Smooth muscle cell of bladder (primary cell): Measurements from ENCODE around the gene TM9SF1. TPM values are rescaled to one million over a fixed set of nuclear protein-coding genes. Genes with fewer than 3 reads are reported as not detected.

Experiments used
- total RNA-seq: library from RNA; depleted of rRNA; stranded (reverse); fragments of >200 nt; gene quantifications from 2 replicates; pipeline ENCODE4 v1.2.3, GENCODE V29; 2014

The TM9SF1 gene
- total RNA-seq, 1 donor from 2014 or later: 50.9 TPM

Other genes starting within 250 kb of the TM9SF1 start
- gene DHRS4, start 241.7 kb downstream of the TM9SF1 start, total RNA-seq: 49.8 and 69.3 TPM in 2 replicates
- gene DHRS4L2, start 206.5 kb downstream of the TM9SF1 start, total RNA-seq: 13.9 and 16.8 TPM in 2 replicates
- under 0.01 TPM in 2 replicates for gene CARMIL3, start 143.4 kb downstream of the TM9SF1 start, total RNA-seq
- gene CPNE6, start 123.9 kb downstream of the TM9SF1 start, total RNA-seq: not detected in 2 replicates
- gene PCK2, start 101.1 kb downstream of the TM9SF1 start, total RNA-seq: 20.1 and 38.3 TPM in 2 replicates
- gene DCAF11, start 80.7 kb downstream of the TM9SF1 start, total RNA-seq: 50.9 and 53.0 TPM in 2 replicates
- gene NRL, start 80.5 kb downstream of the TM9SF1 start, total RNA-seq: 0.28 and 0.46 TPM in 2 replicates
- under 0.01 TPM in 1 of 2 replicates, not detected in the other for gene FITM1, start 64.8 kb downstream of the TM9SF1 start, total RNA-seq
- gene PSME1, start 59.2 kb downstream of the TM9SF1 start, total RNA-seq: 104 and 134 TPM in 2 replicates
- gene EMC9, start 53.9 kb downstream of the TM9SF1 start, total RNA-seq: 17.4 and 17.8 TPM in 2 replicates
- 83.8 and 104 TPM in 2 replicates for gene PSME2, start 48.8 kb downstream of the TM9SF1 start, total RNA-seq
- 25.0 and 32.0 TPM in 2 replicates for gene RNF31, start 47.9 kb downstream of the TM9SF1 start, total RNA-seq
- 65.7 and 69.2 TPM in 2 replicates for gene IRF9, start 34.2 kb downstream of the TM9SF1 start, total RNA-seq
- 0.85 and 1.2 TPM in 2 replicates for gene REC8, start 23.4 kb downstream of the TM9SF1 start, total RNA-seq
- 27.4 and 27.8 TPM in 2 replicates for gene IPO4, start 6.6 kb downstream of the TM9SF1 start, total RNA-seq
- gene TSSK4, start 10.3 kb upstream of the TM9SF1 start, total RNA-seq: 0.14 and 0.28 TPM in 2 replicates
- 19.7 and 20.3 TPM in 2 replicates for gene CHMP4A, start 18.0 kb upstream of the TM9SF1 start, total RNA-seq
- 16.2 and 17.7 TPM in 2 replicates for gene MDP1, start 20.6 kb upstream of the TM9SF1 start, total RNA-seq
- 226 and 239 TPM in 2 replicates for gene NEDD8, start 36.9 kb upstream of the TM9SF1 start, total RNA-seq
- 123 and 126 TPM in 2 replicates for gene GMPR2, start 37.5 kb upstream of the TM9SF1 start, total RNA-seq
- gene TINF2, start 47.2 kb upstream of the TM9SF1 start, total RNA-seq: 37.0 and 42.7 TPM in 2 replicates
- gene TGM1, start 67.7 kb upstream of the TM9SF1 start, total RNA-seq: 0.71 and 1.6 TPM in 2 replicates
- gene RABGGTA, start 76.2 kb upstream of the TM9SF1 start, total RNA-seq: 16.6 and 20.1 TPM in 2 replicates
- gene DHRS1, start 104.3 kb upstream of the TM9SF1 start, total RNA-seq: 7.2 and 10.5 TPM in 2 replicates
- 14.2 and 17.1 TPM in 2 replicates for gene NOP9, start 104.4 kb upstream of the TM9SF1 start, total RNA-seq
- gene CIDEB, start 112.5 kb upstream of the TM9SF1 start, total RNA-seq: 1.00 and 1.8 TPM in 2 replicates
- 1.6 and 2.7 TPM in 2 replicates for gene LTB4R2, start 114.7 kb upstream of the TM9SF1 start, total RNA-seq
- gene LTB4R, start 116.1 kb upstream of the TM9SF1 start, total RNA-seq: 0.71 and 1.9 TPM in 2 replicates
- 3.4 and 5.3 TPM in 2 replicates for gene ADCY4, start 139.6 kb upstream of the TM9SF1 start, total RNA-seq
- 2.5 and 2.8 TPM in 2 replicates for gene RIPK3, start 144.6 kb upstream of the TM9SF1 start, total RNA-seq
- 48.2 and 66.7 TPM in 2 replicates for gene NFATC4, start 172.7 kb upstream of the TM9SF1 start, total RNA-seq
- gene NYNRIN, start 203.6 kb upstream of the TM9SF1 start, total RNA-seq: 6.4 and 10.2 TPM in 2 replicates
- 3.3 and 3.4 TPM in 2 replicates for gene CBLN3, start 234.2 kb upstream of the TM9SF1 start, total RNA-seq
- gene KHNYN, start 234.5 kb upstream of the TM9SF1 start, total RNA-seq: 42.5 and 60.6 TPM in 2 replicates
- 9.4 and 10.3 TPM in 2 replicates for gene SDR39U1, start 247.3 kb upstream of the TM9SF1 start, total RNA-seq